HepG2 (cell line): ENCODE measurements around the gene PPP1CA. TPM values are rescaled to one million over a fixed set of nuclear protein-coding genes. Genes with fewer than 3 reads are reported as not detected.

ENCODE experiments used
- ZNF205 ChIP-seq: IDR thresholded peaks from 2 replicates; pipeline ENCODE4 v1.6.1; 2018; ENCODE audit warnings: missing biosample characterization, missing genetic modification reagents
- ZNF501 ChIP-seq: sonication (generic); formaldehyde crosslinking; IDR thresholded peaks from 2 replicates; pipeline ENCODE4 v1.5.1; 2020; ENCODE audit warnings: mild to moderate bottlenecking, moderate library complexity, missing genetic modification reagents
- ZNF883 ChIP-seq: sonication (generic); formaldehyde crosslinking; IDR thresholded peaks from 2 replicates; pipeline ENCODE4 v1.5.1; 2020; ENCODE audit warnings: mild to moderate bottlenecking, missing genetic modification reagents; ENCODE audit errors: not compliant biosample characterization
- polyA plus RNA-seq, 8 experiments: library from polyadenylated mRNA; depleted of rRNA in 3 of 8; stranded (reverse) in 7 of 8; unstranded in 1 of 8; fragments of >200 nt; fragmentation: Illumina TruSeq in 4 of 8; extraction: Trizol in 4 of 8; gene quantifications; 2 replicates each; pipeline versions ENCODE4 v1.2.1 to v1.2.3, GENCODE V29; 2011 to 2016; ENCODE audit warnings: low read depth in 4 of 8, missing spikeins in 1 of 8, mixed read lengths in 1 of 8; ENCODE audit not compliant: insufficient read depth in 1 of 8
- total RNA-seq, 5 experiments: library from RNA; depleted of rRNA; stranded (reverse); fragments of >200 nt; fragmentation: Illumina TruSeq; extraction: Trizol; gene quantifications; 2 replicates each; pipeline ENCODE4 v1.2.3, GENCODE V29; 2016; ENCODE audit warnings: low read depth in 1 of 5
- TF ChIP-seq, protein P1 (sequence below): sonication (generic); formaldehyde crosslinking; IDR thresholded peaks from 2 replicates; pipeline ENCODE4 v1.5.1; 2020; ENCODE audit warnings: mild to moderate bottlenecking, missing genetic modification reagents, moderate library complexity
- TF ChIP-seq, protein P2 (sequence below): sonication (generic); formaldehyde crosslinking; IDR thresholded peaks from 2 replicates; pipeline ENCODE4 v1.9.0; 2021; ENCODE audit warnings: missing genetic modification reagents, mild to moderate bottlenecking, borderline replicate concordance
- TF ChIP-seq, protein P3 (sequence below): sonication (generic); formaldehyde crosslinking; IDR thresholded peaks from 2 replicates; pipeline ENCODE4 v1.8.0; 2022; ENCODE audit warnings: mild to moderate bottlenecking, missing genetic modification reagents, moderate library complexity
- TF ChIP-seq, protein P4 (sequence below): sonication (generic); formaldehyde crosslinking; IDR thresholded peaks from 2 replicates; pipeline ENCODE4 v1.8.0; 2022; ENCODE audit warnings: mild to moderate bottlenecking, missing genetic modification reagents

Gene PPP1CA
- total and polyA plus RNA-seq, 2 of the 13 experiments (the other 11 are each of a cell fraction or from before 2014, with no cell fraction given), result 149 to 170 TPM

DNA sequence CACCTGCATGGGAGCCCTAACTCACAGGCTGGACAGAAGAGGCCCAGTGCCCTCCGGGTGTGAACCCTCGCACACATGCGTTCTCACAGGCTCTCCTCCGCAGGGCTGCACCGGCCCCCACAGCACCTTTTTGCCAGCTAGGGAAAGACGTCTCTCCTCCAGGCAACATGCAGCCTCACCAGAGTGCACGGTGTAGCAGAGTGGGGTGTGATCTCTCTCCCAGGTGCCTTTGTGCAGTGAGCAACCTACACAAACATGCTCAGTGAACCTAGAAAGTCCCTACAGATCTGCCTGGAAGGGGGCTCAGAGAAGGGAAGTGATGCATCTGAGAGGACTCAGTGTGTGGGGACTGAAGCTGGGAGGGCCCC is 10.1 kb upstream of the PPP1CA start (continued):
- TF ChIP-seq, protein P1, sequence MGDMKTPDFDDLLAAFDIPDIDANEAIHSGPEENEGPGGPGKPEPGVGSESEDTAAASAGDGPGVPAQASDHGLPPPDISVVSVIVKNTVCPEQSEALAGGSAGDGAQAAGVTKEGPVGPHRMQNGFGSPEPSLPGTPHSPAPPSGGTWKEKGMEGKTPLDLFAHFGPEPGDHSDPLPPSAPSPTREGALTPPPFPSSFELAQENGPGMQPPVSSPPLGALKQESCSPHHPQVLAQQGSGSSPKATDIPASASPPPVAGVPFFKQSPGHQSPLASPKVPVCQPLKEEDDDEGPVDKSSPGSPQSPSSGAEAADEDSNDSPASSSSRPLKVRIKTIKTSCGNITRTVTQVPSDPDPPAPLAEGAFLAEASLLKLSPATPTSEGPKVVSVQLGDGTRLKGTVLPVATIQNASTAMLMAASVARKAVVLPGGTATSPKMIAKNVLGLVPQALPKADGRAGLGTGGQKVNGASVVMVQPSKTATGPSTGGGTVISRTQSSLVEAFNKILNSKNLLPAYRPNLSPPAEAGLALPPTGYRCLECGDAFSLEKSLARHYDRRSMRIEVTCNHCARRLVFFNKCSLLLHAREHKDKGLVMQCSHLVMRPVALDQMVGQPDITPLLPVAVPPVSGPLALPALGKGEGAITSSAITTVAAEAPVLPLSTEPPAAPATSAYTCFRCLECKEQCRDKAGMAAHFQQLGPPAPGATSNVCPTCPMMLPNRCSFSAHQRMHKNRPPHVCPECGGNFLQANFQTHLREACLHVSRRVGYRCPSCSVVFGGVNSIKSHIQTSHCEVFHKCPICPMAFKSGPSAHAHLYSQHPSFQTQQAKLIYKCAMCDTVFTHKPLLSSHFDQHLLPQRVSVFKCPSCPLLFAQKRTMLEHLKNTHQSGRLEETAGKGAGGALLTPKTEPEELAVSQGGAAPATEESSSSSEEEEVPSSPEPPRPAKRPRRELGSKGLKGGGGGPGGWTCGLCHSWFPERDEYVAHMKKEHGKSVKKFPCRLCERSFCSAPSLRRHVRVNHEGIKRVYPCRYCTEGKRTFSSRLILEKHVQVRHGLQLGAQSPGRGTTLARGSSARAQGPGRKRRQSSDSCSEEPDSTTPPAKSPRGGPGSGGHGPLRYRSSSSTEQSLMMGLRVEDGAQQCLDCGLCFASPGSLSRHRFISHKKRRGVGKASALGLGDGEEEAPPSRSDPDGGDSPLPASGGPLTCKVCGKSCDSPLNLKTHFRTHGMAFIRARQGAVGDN (CRISPR knock-in tag), result 0 out of 2 replicates have a peak, but pooled peaks have one; percentile 8
- TF ChIP-seq, protein P2, sequence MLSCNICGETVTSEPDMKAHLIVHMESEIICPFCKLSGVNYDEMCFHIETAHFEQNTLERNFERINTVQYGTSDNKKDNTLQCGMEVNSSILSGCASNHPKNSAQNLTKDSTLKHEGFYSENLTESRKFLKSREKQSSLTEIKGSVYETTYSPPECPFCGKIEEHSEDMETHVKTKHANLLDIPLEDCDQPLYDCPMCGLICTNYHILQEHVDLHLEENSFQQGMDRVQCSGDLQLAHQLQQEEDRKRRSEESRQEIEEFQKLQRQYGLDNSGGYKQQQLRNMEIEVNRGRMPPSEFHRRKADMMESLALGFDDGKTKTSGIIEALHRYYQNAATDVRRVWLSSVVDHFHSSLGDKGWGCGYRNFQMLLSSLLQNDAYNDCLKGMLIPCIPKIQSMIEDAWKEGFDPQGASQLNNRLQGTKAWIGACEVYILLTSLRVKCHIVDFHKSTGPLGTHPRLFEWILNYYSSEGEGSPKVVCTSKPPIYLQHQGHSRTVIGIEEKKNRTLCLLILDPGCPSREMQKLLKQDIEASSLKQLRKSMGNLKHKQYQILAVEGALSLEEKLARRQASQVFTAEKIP (CRISPR knock-in tag), result no peak
- TF ChIP-seq, protein P3, sequence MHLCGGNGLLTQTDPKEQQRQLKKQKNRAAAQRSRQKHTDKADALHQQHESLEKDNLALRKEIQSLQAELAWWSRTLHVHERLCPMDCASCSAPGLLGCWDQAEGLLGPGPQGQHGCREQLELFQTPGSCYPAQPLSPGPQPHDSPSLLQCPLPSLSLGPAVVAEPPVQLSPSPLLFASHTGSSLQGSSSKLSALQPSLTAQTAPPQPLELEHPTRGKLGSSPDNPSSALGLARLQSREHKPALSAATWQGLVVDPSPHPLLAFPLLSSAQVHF, result no peak
- TF ChIP-seq, protein P4, sequence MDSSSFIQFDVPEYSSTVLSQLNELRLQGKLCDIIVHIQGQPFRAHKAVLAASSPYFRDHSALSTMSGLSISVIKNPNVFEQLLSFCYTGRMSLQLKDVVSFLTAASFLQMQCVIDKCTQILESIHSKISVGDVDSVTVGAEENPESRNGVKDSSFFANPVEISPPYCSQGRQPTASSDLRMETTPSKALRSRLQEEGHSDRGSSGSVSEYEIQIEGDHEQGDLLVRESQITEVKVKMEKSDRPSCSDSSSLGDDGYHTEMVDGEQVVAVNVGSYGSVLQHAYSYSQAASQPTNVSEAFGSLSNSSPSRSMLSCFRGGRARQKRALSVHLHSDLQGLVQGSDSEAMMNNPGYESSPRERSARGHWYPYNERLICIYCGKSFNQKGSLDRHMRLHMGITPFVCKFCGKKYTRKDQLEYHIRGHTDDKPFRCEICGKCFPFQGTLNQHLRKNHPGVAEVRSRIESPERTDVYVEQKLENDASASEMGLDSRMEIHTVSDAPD (CRISPR knock-in tag), result no peak
- TF ChIP-seq ZNF205 (CRISPR knock-in tag) (peak; percentile 92), ZNF883 (peak; percentile 49), ZNF501 (CRISPR knock-in tag) (0 out of 2 replicates have a peak, but pooled peaks have one; percentile 28)
